Measurements from ENCODE around the gene TAF1A.

Gene TAF1A

DNA sequence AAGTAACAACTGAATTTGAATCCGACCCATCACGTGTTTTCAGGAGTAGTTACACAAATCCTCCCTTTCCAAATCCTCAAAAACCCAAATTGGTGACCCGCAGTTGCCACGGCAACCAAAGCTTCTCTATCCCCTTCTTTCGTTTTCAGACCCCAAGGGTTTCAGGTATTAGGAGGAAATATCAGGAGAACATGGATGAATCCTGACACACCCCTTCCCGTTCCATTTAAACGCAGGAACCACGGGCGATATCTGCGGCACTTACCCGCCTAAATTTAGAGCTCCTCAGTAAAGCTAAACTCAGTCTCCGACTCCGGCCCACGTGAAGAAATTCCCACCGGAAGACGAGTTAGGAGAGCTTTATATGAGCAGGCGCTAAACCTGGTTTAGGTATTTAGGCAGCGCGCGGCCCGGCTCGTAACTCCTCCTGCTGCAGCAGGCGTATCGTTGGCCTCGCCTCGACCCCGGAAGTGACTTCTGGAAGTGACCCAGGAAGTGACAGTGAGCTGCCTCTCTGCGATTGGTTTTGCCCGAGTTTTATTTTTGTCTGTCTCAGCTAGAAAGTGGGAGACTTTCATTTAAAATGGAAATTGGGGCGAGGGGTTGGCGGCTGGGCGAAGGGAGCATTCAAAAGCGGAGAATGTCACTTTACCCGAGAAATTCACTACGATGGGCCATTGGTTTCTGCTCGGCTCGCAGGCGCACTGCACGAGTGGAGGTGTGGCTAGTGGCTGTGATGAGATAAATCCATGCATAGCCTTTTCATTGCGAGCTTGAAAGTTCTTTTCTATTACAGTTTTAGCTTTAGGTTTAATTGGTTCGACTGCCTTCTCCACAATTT lies at the start of gene TAF1A:
TAF1A (minus strand) TSS at position 472 of the 841 bp plus-strand sequence.
- Histone ChIP-seq H2AFZ (ENCODE audit: low read length) (peak within 1 kb of the TSS; percentile 73), H3K27ac (ENCODE audit: low read depth, low read length, poor library complexity, severe bottlenecking) (peak within 1 kb of the TSS; percentile 53), H3K4me3 (ENCODE audit: low read depth, low read length, poor library complexity, severe bottlenecking) (peak within 1 kb of the TSS; percentile 83), H3K9me3 (ENCODE audit: low read length) (no peaks in the 10 kb centered on the region), H3K4me2 (ENCODE audit: low read length) (peak within 1 kb of the TSS; percentile 88), H3K36me3 (ENCODE audit: insufficient read depth, low read length) (peaks cover 25% of the 10 kb centered on the region; the same call in 1 of the 2 replicates), H3K79me2 (ENCODE audit: insufficient read depth, low read length) (peaks cover 14% of the 10 kb centered on the region), H3K27me3 (ENCODE audit: insufficient read depth, low read length) (no peaks in the 10 kb centered on the region), H3K9ac (ENCODE audit: low read length) (peak within 1 kb of the TSS; percentile 84), H3F3A (ENCODE audit: insufficient read depth, low read length) (no peaks in the 10 kb centered on the region), H3K9me2 (ENCODE audit: low read depth, low read length) (no peaks in the 10 kb centered on the region), H3K4me1 (ENCODE audit: insufficient read depth, low read length, severe bottlenecking) (peaks cover 42% of the 10 kb centered on the region), H4K20me1 (ENCODE audit: insufficient read depth, low read length) (no peaks in the 10 kb centered on the region)
- TF ChIP-seq EZH2 (IDR thresholded peaks at IDR 0.05; ENCODE audit: borderline replicate concordance, low read length) (no peak), CTCF (IDR thresholded peaks at IDR 0.05; ENCODE audit: low read length) (no peak)

DNA sequence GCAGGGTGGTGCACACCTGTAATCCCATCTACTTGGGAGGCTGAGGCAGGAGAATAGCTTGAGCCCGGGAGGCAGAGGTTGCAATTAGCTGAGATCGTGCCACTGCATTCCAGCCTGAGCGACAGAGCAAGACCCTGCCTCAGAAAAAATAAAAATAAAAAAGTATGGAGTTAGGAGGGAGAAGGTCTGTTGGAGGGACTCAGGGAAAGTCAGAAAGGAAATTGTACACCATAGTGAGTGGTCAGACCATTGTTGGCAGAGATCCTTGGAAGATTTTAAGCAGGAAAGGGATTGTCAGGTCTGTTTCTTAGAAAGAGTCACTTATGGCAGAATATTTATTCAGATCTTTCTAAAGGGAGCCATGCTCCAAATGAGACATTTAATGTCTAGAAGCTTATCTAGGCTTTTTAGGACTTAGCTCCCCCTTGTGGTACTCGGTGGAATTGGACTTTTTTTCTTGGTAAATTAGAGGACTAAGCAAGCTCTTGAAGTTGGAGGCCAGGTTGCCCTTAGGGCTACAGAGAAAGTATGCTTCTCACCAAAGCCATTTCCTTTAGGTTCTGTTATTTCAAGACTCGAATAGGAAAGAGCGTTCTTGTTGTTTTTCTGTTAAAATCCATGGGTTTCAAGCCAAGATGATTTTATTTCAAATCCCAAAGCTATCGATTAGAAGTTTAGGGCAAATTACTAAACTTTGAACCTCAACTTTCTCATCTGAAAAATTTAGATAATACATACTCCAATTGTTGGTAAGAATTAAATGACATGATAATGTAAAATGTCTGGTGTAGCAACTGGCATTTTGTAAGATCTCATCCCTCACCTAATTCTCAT lies 44.7 kb upstream of the TAF1A start:
- Histone ChIP-seq H3K9ac (ENCODE audit: low read length) (no peak overlapping the region), H3K27me3 (ENCODE audit: insufficient read depth, low read length) (no peaks in the 10 kb centered on the region), H3K4me2 (ENCODE audit: low read length) (no peak overlapping the region), H3F3A (ENCODE audit: insufficient read depth, low read length) (no peaks in the 10 kb centered on the region), H3K9me3 (ENCODE audit: low read length) (no peaks in the 10 kb centered on the region), H3K79me2 (ENCODE audit: insufficient read depth, low read length) (no peaks in the 10 kb centered on the region), H4K20me1 (ENCODE audit: insufficient read depth, low read length) (no peaks in the 10 kb centered on the region), H3K36me3 (ENCODE audit: insufficient read depth, low read length) (peaks cover 24% of the 10 kb centered on the region; the same call in 1 of the 2 replicates), H3K4me1 (ENCODE audit: insufficient read depth, low read length, severe bottlenecking) (no peaks in the 10 kb centered on the region), H2AFZ (ENCODE audit: low read length) (no peak overlapping the region), H3K27ac (ENCODE audit: low read depth, low read length, poor library complexity, severe bottlenecking) (no peak overlapping the region), H3K9me2 (ENCODE audit: low read depth, low read length) (no peaks in the 10 kb centered on the region), H3K4me3 (ENCODE audit: low read depth, low read length, poor library complexity, severe bottlenecking) (no peak overlapping the region)
- TF ChIP-seq CTCF (IDR thresholded peaks at IDR 0.05; ENCODE audit: low read length) (peak; percentile 81), EZH2 (IDR thresholded peaks at IDR 0.05; ENCODE audit: borderline replicate concordance, low read length) (no peak)

DNA sequence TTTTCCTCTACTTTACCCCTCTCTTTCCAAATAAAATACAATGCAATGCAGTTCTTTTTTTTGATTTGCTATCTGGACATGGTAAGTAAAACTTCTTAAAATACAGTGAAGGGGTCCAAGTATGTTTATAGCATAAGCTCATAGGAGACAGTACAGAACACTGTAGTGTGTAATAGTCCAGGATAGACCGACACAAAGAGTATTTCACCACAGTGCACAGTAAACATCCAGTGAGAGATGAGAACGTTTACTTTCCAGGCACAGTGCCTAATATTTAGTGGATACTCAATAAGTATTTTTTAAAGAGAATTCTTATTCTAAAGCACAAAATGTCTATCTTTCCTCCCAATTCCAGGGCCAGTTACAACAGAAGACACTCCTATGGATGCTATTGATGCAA lies 43.0 kb upstream of the TAF1A start:
- Histone ChIP-seq H3K79me2 (ENCODE audit: insufficient read depth, low read length) (no peaks in the 10 kb centered on the region), H2AFZ (ENCODE audit: low read length) (no peak overlapping the region), H3K27me3 (ENCODE audit: insufficient read depth, low read length) (no peaks in the 10 kb centered on the region), H3K9me2 (ENCODE audit: low read depth, low read length) (no peaks in the 10 kb centered on the region), H3K9me3 (ENCODE audit: low read length) (no peaks in the 10 kb centered on the region), H3K36me3 (ENCODE audit: insufficient read depth, low read length) (peaks cover 24% of the 10 kb centered on the region; the same call in 1 of the 2 replicates), H3K9ac (ENCODE audit: low read length) (no peak overlapping the region), H3K4me3 (ENCODE audit: low read depth, low read length, poor library complexity, severe bottlenecking) (no peak overlapping the region), H3K4me2 (ENCODE audit: low read length) (no peak overlapping the region), H3F3A (ENCODE audit: insufficient read depth, low read length) (no peaks in the 10 kb centered on the region), H4K20me1 (ENCODE audit: insufficient read depth, low read length) (no peaks in the 10 kb centered on the region), H3K4me1 (ENCODE audit: insufficient read depth, low read length, severe bottlenecking) (no peaks in the 10 kb centered on the region), H3K27ac (ENCODE audit: low read depth, low read length, poor library complexity, severe bottlenecking) (no peak overlapping the region)
- no peak for TF ChIP-seq CTCF (IDR thresholded peaks at IDR 0.05; ENCODE audit: low read length)
- no peak for TF ChIP-seq EZH2 (IDR thresholded peaks at IDR 0.05; ENCODE audit: borderline replicate concordance, low read length)
